Measurements from ENCODE around the gene KIRREL1. TPM values are rescaled to one million over a fixed set of nuclear protein-coding genes. Genes with fewer than 3 reads are reported as not detected.

KIRREL1 gene
- total RNA-seq, 6 experiments from 2014 or later, result 99.5 to 121 (median 107) TPM

- no peak for DNase-seq
- Mint-ChIP-seq H3K27ac (no peak overlapping the region), H3K36me3 (ENCODE audit: low read depth) (no peaks in the 10 kb centered on the region), H3K4me3 (no peak overlapping the region), H3K4me1 (ENCODE audit: low read depth) (peaks cover 37% of the 10 kb centered on the region), H3K27me3 (ENCODE audit: insufficient read depth) (peaks cover 40% of the 10 kb centered on the region), H3K9me3 (no peaks in the 10 kb centered on the region)
- no peak for TF ChIP-seq CTCF (IDR thresholded peaks at IDR 0.05)
Measured at GRCh38 chr1:158116311-158117167, 123.1 kb downstream of the KIRREL1 start.

DNA sequence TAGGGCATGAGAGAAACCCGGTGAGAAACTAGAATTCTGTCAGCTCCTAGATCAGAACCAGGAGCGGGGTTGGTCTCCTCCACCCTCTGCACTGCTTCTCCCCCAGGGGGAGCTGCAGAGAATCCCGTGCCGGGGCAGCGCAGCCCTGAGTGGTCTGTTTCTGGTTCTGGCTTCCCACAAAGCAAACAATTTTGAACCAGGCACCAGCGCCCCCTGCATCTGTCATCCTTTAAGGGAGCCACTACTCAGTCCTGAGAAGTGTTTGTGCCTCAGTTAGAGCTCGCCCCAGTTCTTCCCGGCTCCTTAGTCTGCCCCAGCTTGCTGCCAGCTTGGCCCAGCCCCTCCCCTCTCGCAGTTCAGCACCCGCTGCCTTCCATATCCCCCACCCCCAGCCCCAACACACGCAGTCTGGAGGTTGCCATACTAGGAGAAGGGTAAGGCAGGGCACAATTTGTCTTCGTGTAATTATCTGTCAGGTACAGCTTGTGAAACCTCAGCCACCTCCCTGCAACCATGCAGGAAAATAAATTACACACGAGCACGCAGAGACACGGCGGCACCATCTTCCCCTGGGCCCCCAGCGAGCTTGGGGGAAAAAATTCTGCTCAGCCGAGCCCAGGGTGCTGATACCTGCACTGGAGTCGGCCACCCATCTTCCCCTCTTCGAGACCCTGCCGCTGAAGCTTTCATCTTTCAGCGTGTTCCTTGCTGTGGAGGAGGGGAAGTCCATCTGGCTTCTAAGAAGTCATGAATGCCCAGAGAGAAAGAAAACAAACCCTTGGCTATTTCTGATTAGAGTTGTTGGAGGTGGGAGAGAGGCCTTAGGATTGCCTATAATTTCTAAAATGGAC is 124.6 kb downstream of the KIRREL1 start:
- no peaks in the 10 kb centered on the region for H3K36me3 Mint-ChIP-seq (ENCODE audit: low read depth)
- DNase-seq, result peak; percentile 50
- H3K4me1 Mint-ChIP-seq (ENCODE audit: low read depth), result peaks cover 36% of the 10 kb centered on the region
- H3K4me3 Mint-ChIP-seq, result peak overlapping the region; percentile 76
- no peaks in the 10 kb centered on the region for H3K9me3 Mint-ChIP-seq
- peaks cover 32% of the 10 kb centered on the region for H3K27me3 Mint-ChIP-seq (ENCODE audit: insufficient read depth)
- peak; percentile 76 for TF ChIP-seq CTCF (IDR thresholded peaks at IDR 0.05)
- H3K27ac Mint-ChIP-seq, result no peak overlapping the region

DNA sequence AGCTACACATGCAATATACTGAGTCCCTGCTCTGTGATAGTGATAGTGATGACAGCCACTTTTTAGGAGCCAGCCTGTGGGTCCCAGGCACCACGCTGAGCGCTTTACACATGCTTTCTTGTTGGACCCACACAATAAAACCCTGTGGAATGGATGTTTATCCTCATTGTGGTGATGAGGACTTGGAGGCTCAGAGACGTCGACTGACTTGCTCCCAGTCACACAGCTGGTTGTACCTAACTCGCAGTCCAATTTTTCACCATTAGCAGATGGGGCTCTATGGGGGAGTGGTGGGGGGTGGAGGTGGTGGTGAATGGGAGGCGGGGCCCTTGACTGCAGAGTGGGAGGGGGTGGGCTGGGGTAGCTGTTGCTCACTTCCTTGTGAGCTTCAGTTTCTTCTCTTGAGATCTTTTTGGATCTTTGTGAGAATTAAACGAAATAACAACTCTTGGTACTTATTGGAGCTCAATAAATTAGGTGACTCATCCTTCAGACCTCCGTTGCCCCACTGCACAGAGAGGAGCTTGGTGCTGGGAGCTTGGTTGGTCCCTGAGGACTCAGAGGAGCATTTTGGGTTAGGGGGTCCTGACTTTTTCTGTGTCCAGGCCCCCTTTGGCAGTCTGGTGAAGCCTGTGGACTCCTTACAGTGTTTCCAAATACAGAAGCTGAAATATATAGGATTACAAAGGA is 125.4 kb downstream of the KIRREL1 start:
- Mint-ChIP-seq H3K4me1 (ENCODE audit: low read depth) (peaks cover 31% of the 10 kb centered on the region), H3K9me3 (no peaks in the 10 kb centered on the region), H3K27me3 (ENCODE audit: insufficient read depth) (peaks cover 31% of the 10 kb centered on the region), H3K27ac (no peak overlapping the region), H3K4me3 (peak overlapping the region; percentile 76), H3K36me3 (ENCODE audit: low read depth) (no peaks in the 10 kb centered on the region)
- DNase-seq, result no peak
- TF ChIP-seq CTCF (IDR thresholded peaks at IDR 0.05), result no peak

DNA sequence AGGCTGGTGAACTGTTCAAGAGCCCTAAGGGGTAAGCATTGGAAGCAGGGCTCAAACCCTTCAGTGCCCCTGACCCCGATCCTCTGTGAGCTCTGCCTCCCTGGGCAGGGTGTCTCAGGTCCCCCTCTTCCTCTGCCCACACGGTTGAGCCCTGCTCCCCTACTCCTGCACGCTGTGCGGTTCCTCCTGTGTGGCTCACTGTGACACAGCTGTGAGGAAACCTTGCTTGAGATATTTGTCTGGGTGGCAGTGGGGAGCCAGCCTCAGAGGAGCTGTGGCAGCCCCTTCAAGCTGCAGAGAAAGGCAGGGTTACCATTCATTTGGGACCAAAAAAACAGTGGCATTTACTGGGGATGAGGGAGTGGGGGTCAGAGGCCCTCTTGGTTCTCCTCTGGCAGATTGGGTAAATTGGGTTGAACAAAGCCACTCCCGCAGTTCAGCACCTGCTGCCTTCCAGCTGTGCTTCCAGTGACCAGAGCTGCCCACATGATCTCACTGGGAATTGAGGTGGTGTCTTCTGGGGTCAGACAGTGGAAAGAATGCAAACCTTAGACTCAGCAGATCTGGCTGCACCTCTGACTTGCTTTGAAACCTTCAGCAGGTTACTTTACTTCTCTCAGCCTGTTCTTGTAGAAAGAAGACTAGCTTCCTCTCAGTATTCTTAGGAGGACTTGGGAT is 126.7 kb downstream of the KIRREL1 start:
- Mint-ChIP-seq H3K27me3 (ENCODE audit: insufficient read depth) (peaks cover 28% of the 10 kb centered on the region), H3K9me3 (no peaks in the 10 kb centered on the region), H3K36me3 (ENCODE audit: low read depth) (no peaks in the 10 kb centered on the region), H3K4me3 (no peak overlapping the region), H3K4me1 (ENCODE audit: low read depth) (peaks cover 27% of the 10 kb centered on the region), H3K27ac (no peak overlapping the region)
- no peak for DNase-seq
- no peak for TF ChIP-seq CTCF (IDR thresholded peaks at IDR 0.05)

Measured in HFFc6 (cell line).